Effector memory CD8-positive, alpha-beta T cell (primary cell): ENCODE data around the gene FXYD6.
A peak's percentile ranks its signal among the peaks of the same experiment; 100 is the strongest.

Source experiments
- ATAC-seq: fragments of 150-1000 bp; cut with Tn5 transposase; replicated peaks from 2 replicates; pipeline ENCODE4 v1.10.0; 2021; ENCODE audit warnings: mild to moderate bottlenecking, moderate library complexity
- DNase-seq, 3 experiments: peaks; one replicate each; pipeline ENCODE4 v3.0.0; 2021
- H3K27ac Mint-ChIP-seq, 2 donors: one replicate each; pipeline ENCODE4 v1.8.0; 2022; ENCODE audit warnings: mild to moderate bottlenecking in 2 of 2, mixed read lengths in 2 of 2, moderate library complexity in 2 of 2
- H3K27me3 Mint-ChIP-seq, 2 donors: one replicate each; pipeline ENCODE4 v1.8.0; 2022; ENCODE audit warnings: mixed read lengths in 2 of 2
- H3K36me3 Mint-ChIP-seq: one replicate; pipeline ENCODE4 v1.8.0; 2022; ENCODE audit warnings: mild to moderate bottlenecking, moderate library complexity, mixed read lengths; ENCODE audit not compliant: insufficient read depth
- H3K4me1 Mint-ChIP-seq, 2 donors: one replicate each; pipeline ENCODE4 v1.8.0; 2022; ENCODE audit warnings: low read depth in 2 of 2, mixed read lengths in 2 of 2
- H3K4me3 Mint-ChIP-seq, 2 donors: one replicate each; pipeline ENCODE4 v1.8.0; 2022; ENCODE audit warnings: mild to moderate bottlenecking in 2 of 2, mixed read lengths in 2 of 2, moderate library complexity in 2 of 2
- H3K9me3 Mint-ChIP-seq, 2 donors: one replicate each; pipeline ENCODE4 v1.8.0; 2022; ENCODE audit warnings: mixed read lengths in 2 of 2

FXYD6 gene

DNA sequence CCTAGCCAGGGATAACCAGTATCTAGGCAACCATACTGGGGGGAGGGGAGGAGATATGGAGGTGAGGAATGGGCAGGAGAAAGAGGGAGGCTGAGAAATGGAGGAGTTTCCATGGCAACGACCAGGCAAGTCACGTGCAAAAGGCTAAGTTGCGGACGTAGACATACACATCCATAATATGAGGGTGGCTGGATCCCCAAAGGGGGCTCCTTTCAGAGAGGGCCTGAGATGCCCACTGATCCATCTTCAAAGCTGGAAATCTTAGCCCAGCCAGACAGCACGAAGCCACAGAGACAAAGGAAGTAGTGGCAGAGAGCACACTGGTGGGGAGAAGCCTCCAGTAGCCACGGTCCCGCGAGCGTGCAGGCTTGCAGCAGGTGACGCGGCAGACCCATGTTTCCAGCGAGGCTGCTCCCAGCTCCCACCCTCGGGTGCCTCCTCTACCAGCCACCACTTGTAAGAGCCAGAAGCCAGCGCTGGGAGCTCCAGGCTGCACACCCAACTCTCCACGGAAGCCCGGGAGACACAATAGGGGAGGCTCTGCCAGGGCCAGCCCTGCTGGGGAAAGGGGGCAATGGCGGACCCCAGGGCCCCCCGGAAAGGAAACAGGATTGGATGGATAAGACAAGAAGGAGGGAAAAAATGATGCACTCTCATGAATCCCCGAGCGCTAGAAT lies 938 bp downstream of the FXYD6 start:
- peak overlapping the region; percentile 44 to 57 for H3K27ac Mint-ChIP-seq
- peak; percentile 72 for ATAC-seq

DNA sequence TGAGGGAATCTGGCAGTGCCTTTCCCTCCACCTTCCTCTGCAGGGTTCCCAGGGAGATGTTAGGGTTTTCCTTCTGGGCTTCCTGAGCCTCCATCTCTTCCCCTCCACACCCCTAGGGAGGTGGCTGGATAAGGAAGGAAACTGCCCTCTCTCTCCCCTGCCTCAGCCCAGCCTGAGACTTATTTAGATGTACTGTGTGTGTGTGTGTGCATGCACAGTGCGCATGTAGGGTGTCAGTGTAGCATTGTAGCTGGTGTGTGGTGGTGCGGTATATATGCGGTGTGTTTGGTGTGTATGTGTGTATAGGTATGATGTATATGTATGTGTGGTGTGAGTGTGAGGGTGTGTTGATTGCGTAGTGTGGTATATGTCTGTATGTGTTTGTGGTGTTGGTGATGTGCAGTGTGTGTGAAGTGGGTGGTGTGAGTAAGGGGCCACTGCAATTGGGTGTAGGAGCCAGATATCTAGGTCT lies 1.5 kb downstream of the FXYD6 start:
- Mint-ChIP-seq H3K4me1 (peaks cover 23 to 30% of the 10 kb centered on the region in 2 donors), H3K27ac (no peak overlapping the region), H3K27me3 (peaks cover 73 to 85% of the 10 kb centered on the region in 2 donors), H3K4me3 (peak overlapping the region; percentile 86 to 91), H3K36me3 (peaks cover 3% of the 10 kb centered on the region), H3K9me3 (no peaks in the 10 kb centered on the region)
- ATAC-seq, result peak; percentile 52
- DNase-seq, result no peak

More for the DNA sequence above, 938 bp downstream of the FXYD6 start:
- H3K9me3 Mint-ChIP-seq, result no peaks in the 10 kb centered on the region
- peaks cover 23 to 30% of the 10 kb centered on the region in 2 donors for H3K4me1 Mint-ChIP-seq
- peaks cover 79 to 90% of the 10 kb centered on the region in 2 donors for H3K27me3 Mint-ChIP-seq
- H3K4me3 Mint-ChIP-seq, result peak overlapping the region; percentile 86 to 91
- peak; percentile 17 to 28 (median 24) for DNase-seq
- H3K36me3 Mint-ChIP-seq, result peaks cover 3% of the 10 kb centered on the region

GRCh38 chr11:117874253-117874909 lies 2.1 kb downstream of the FXYD6 start:
- ATAC-seq (no peak), DNase-seq (no peak)
- Mint-ChIP-seq H3K27me3 (peaks cover 69 to 79% of the 10 kb centered on the region in 2 donors), H3K4me1 (peaks cover 23 to 30% of the 10 kb centered on the region in 2 donors), H3K36me3 (peaks cover 3% of the 10 kb centered on the region), H3K27ac (no peak overlapping the region), H3K9me3 (no peaks in the 10 kb centered on the region), H3K4me3 (peak overlapping the region in 1 of 2 donors; percentile 39)

DNA sequence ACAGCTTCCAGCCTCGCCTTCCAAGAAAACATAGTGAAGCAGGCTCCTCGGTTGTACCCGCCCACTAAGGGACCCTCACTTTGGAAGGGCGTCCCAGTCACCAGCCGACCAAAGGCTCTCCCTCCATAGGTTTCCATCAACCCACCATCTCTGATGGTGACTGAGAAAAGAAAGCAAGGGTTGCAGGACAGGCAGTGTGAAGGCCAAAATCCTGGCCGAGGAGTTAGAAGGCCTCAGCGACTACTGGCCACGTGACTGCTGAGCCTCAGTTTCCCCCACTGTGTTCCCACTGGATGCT lies 2.7 kb downstream of the FXYD6 start:
- Mint-ChIP-seq H3K4me1 (peaks cover 23 to 30% of the 10 kb centered on the region in 2 donors), H3K27ac (no peak overlapping the region), H3K27me3 (peaks cover 65 to 73% of the 10 kb centered on the region in 2 donors), H3K4me3 (no peak overlapping the region), H3K9me3 (no peaks in the 10 kb centered on the region), H3K36me3 (peaks cover 3% of the 10 kb centered on the region)
- ATAC-seq, result no peak
- no peak for DNase-seq

DNA sequence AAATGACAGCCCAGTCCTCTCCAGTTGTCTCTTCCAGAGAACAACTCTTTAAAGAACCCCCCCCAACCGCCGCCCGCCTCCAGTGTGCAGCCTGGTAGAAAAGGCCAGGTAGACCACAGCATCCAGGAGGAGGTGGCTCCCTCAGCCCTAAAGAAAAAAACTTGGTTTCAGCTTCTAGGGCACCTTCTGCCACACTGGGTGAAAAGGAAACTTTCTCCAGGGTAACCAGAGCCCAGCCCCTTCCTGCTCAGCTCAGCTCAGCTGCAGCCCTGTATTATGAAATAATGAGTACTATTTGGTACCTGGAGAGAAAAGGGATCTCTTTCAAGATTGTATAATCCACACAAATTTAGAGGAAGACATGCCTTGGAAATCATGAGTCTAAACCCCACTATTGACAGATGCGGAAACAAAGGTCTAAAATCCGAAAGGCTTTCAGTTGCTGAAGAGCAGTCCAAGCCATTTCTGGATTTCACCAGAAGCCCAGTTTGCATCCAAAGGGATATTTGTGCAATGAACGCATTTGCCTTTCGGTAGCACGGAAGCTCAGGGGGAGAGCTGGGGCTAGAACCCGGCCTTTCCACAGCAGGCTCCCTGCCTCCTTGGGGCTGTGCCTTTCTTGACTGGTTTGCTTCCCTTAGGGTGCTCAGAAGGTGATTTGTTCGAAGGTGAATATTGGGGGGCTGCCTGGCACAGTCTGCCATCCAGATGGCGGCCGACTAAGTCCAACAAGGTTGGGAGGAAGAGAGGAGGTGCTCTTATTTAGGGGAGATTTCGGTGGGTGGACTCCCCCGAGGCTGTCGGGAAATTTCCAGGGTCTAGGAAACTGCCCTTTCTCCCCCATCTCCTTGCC lies 3.3 kb downstream of the FXYD6 start:
- ATAC-seq, result peak; percentile 34
- Mint-ChIP-seq H3K4me3 (peak overlapping the region in 1 of 2 donors; percentile 9), H3K9me3 (no peaks in the 10 kb centered on the region), H3K27ac (no peak overlapping the region), H3K4me1 (peaks cover 23 to 30% of the 10 kb centered on the region in 2 donors), H3K27me3 (peaks cover 63 to 72% of the 10 kb centered on the region in 2 donors), H3K36me3 (peaks cover 3% of the 10 kb centered on the region)
- DNase-seq, result no peak

DNA sequence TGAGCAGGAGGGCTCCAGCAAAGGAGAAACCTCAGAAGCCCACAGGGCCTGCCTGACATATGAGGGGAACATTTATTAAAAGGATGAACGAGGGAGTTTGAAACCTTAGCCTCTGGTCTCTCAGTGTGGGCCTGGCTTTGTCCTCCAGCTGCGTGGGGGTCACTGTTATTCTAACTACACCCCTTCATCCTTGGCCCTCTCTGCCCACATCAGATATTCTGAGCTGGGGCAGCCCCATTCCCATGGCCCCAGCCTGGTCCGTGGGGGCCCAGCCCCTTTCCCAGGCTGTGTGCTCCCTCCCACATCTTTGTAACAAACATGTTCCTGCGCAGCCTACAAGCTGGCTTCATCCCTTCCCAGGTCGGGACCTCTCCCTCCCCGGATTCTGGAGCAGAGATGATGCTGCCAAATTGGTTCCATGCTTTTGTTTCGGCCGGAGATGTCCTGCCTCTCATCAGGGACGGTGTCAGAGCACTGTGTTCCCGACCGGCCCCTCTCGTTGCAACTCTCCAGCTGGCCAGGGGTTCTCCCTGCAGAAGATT lies 4.0 kb downstream of the FXYD6 start:
- H3K27ac Mint-ChIP-seq, result no peak overlapping the region
- H3K9me3 Mint-ChIP-seq, result no peaks in the 10 kb centered on the region
- peaks cover 23 to 30% of the 10 kb centered on the region in 2 donors for H3K4me1 Mint-ChIP-seq
- no peak for DNase-seq
- peaks cover 3% of the 10 kb centered on the region for H3K36me3 Mint-ChIP-seq
- H3K27me3 Mint-ChIP-seq, result peaks cover 66 to 72% of the 10 kb centered on the region in 2 donors
- no peak for ATAC-seq
- H3K4me3 Mint-ChIP-seq, result no peak overlapping the region

- Mint-ChIP-seq H3K36me3 (peaks cover 3% of the 10 kb centered on the region), H3K27ac (no peak overlapping the region), H3K4me3 (no peak overlapping the region), H3K4me1 (peaks cover 23 to 28% of the 10 kb centered on the region in 2 donors), H3K27me3 (peaks cover 66 to 72% of the 10 kb centered on the region in 2 donors), H3K9me3 (no peaks in the 10 kb centered on the region)
- no peak for DNase-seq
- no peak for ATAC-seq
These were observed 4.7 kb downstream of the FXYD6 start for GRCh38 chr11:117871784-117872183.

- Mint-ChIP-seq H3K4me3 (no peak overlapping the region), H3K27ac (no peak overlapping the region), H3K9me3 (no peaks in the 10 kb centered on the region), H3K36me3 (peaks cover 2% of the 10 kb centered on the region), H3K27me3 (peaks cover 62 to 72% of the 10 kb centered on the region in 2 donors), H3K4me1 (peaks cover 20 to 24% of the 10 kb centered on the region in 2 donors)
- DNase-seq (no peak), ATAC-seq (no peak)
These were observed 5.3 kb downstream of the FXYD6 start for GRCh38 chr11:117871160-117871559.

DNA sequence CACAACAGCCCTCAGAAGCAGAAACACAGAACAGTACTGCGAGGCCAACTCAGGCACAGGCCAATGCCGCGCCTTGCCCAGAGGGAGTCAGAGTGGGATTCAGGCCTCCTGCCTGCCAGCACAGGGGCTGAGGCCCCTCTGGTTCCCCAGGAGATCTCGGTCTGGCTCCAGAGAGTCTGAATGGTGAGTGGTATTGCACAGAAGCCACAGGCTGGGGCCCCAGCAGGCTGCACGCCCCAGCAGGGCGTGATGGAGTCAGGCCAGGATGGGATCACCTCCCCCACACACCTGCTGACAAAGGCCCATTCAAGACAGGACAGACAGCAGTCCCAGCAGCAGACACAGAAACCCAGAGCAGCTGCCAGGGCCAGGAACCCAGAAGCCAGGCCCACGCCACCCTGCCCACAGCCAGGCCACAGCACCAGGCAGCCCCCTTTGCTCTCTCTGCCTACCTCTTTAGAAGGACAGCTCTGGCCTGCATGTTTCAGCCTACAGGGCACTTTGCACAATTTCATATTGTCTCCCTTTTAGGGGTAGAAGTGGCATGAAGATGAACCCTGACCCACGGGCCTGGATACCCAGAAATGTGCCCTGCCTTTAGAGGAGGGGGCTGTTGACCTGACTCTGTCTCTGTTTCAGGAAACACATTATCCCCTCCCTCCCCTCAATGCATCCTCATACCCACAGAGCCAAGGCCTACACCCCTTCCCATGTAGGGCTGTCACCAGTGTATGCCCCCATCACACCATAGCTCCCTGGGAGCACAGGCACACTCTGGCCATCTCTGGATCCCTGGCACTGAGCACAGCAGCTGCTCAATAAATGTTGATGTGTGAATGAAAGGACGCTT lies 6.1 kb downstream of the FXYD6 start:
- peaks cover 54 to 71% of the 10 kb centered on the region in 2 donors for H3K27me3 Mint-ChIP-seq
- H3K36me3 Mint-ChIP-seq, result no peaks in the 10 kb centered on the region
- H3K4me3 Mint-ChIP-seq, result no peak overlapping the region
- H3K9me3 Mint-ChIP-seq, result no peaks in the 10 kb centered on the region
- no peak overlapping the region for H3K27ac Mint-ChIP-seq
- H3K4me1 Mint-ChIP-seq, result peaks cover 12 to 16% of the 10 kb centered on the region in 2 donors
- no peak for ATAC-seq
- DNase-seq, result no peak

GRCh38 chr11:117869604-117870003 lies 6.9 kb downstream of the FXYD6 start:
- Mint-ChIP-seq H3K4me1 (peaks cover 6 to 11% of the 10 kb centered on the region in 2 donors), H3K27me3 (peaks cover 47 to 64% of the 10 kb centered on the region in 2 donors), H3K36me3 (no peaks in the 10 kb centered on the region), H3K9me3 (no peaks in the 10 kb centered on the region), H3K4me3 (no peak overlapping the region), H3K27ac (no peak overlapping the region)
- DNase-seq (no peak), ATAC-seq (no peak)

DNA sequence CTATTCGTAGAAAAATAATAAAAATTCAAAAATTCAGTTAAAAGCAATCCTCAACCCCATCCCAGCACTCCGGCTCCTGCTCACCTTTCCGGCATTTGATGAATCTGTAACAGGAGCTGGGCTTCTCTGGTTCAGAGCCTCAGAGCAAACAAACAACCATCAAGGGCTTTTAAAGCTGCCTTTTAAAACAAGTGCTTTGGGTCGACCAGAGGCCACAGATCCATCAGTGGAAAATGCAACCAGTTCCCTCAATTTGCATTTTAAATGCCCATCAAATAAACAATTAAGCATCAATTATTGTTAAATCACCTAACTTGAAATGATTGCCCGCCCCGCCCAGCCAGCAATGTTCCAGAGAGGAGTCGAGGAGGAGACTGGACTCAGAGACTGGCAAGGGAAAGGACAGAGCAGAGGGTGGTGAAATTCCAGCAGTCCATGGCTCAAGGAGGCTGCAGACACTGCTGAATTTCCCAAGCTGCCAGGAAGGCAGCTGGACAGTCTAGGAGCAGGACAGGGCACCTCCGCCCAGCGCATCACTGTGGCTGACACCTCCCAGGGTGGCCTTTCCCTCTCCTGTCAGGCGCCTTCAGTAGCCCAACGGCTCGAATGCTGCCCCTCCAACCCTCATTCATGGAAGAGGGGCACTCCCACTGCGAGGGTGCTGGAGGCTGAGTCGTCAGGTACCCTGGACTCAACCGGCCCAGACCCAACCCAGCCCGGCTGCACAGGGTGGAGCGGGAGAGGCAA lies 7.5 kb downstream of the FXYD6 start:
- Mint-ChIP-seq H3K9me3 (no peaks in the 10 kb centered on the region), H3K4me3 (no peak overlapping the region), H3K4me1 (peaks cover 4 to 8% of the 10 kb centered on the region in 2 donors), H3K36me3 (no peaks in the 10 kb centered on the region), H3K27me3 (peaks cover 41 to 57% of the 10 kb centered on the region in 2 donors), H3K27ac (no peak overlapping the region)
- DNase-seq (no peak), ATAC-seq (no peak)

- Mint-ChIP-seq H3K27me3 (peaks cover 32 to 48% of the 10 kb centered on the region in 2 donors), H3K4me1 (peaks cover 0 to 5% of the 10 kb centered on the region in 2 donors), H3K36me3 (no peaks in the 10 kb centered on the region), H3K9me3 (no peaks in the 10 kb centered on the region), H3K27ac (no peak overlapping the region), H3K4me3 (no peak overlapping the region)
- no peak for ATAC-seq
- no peak for DNase-seq
These were observed 8.4 kb downstream of the FXYD6 start for GRCh38 chr11:117868088-117868487.
